ENCODE measurements around the gene TP53TG5. TPM values are rescaled to one million over a fixed set of nuclear protein-coding genes. Genes with fewer than 3 reads are reported as not detected.
A peak's percentile ranks its signal among the peaks of the same experiment; 100 is the strongest.

The TP53TG5 gene
- total and polyA plus RNA-seq, 2 experiments from 2014 or later: not detected

- TF ChIP-seq REST (IDR thresholded peaks at IDR 0.05; ENCODE audit: unreplicated experiment) (no peak), CREB1 (CRISPR knock-in tag; IDR thresholded peaks at IDR 0.05; ENCODE audit: low read depth) (no peak)
These were observed 19.1 kb downstream of the TP53TG5 start (continued) for GRCh38 chr20:45359069-45359405.

GRCh38 chr20:45358282-45359068 is 19.6 kb downstream of the TP53TG5 start:
- H2AFZ ChIP-seq: peak overlapping the region; percentile 90
- Mint-ChIP-seq H3K36me3 (ENCODE audit: low read depth) (no peaks in the 10 kb centered on the region), H3K27me3 (ENCODE audit: insufficient read depth, low read depth, poor library complexity) (peaks cover 3% of the 10 kb centered on the region), H3K4me3 (no peak overlapping the region), H3K27ac (no peak overlapping the region), H3K9me3 (no peaks in the 10 kb centered on the region), H3K4me1 (peaks cover 35% of the 10 kb centered on the region)
- DNase-seq (ENCODE audit: low spot score) (no peak), ATAC-seq (no peak)
- H3K27me3 ChIP-seq (ENCODE audit: insufficient read depth): no peaks in the 10 kb centered on the region
- no peaks in the 10 kb centered on the region for H3F3A ChIP-seq (replicated peaks; ENCODE audit: low read depth)
- no peaks in the 10 kb centered on the region for H3K36me3 ChIP-seq (ENCODE audit: insufficient read depth)
- no peak overlapping the region for H3K4me3 ChIP-seq
- H3K79me2 ChIP-seq (replicated peaks; ENCODE audit: insufficient read depth): peaks cover under 1% of the 10 kb centered on the region
- H3K27ac ChIP-seq (ENCODE audit: low read depth): no peak overlapping the region
- H4K20me1 ChIP-seq (replicated peaks; ENCODE audit: insufficient read depth): no peaks in the 10 kb centered on the region
- no peak overlapping the region for H3K4me2 ChIP-seq
- no peaks in the 10 kb centered on the region for H3K9me2 ChIP-seq (ENCODE audit: insufficient read depth)
- H3K4me1 ChIP-seq (ENCODE audit: insufficient read depth): peaks cover 11% of the 10 kb centered on the region
- TF ChIP-seq ETS1 (IDR thresholded peaks at IDR 0.05): no peak
- TF ChIP-seq JUNB (IDR thresholded peaks at IDR 0.05; ENCODE audit: unreplicated experiment): no peak
- no peak for TF ChIP-seq ZNF331 (CRISPR knock-in tag; IDR thresholded peaks at IDR 0.05; ENCODE audit: low read depth)
- TF ChIP-seq CREB1 (CRISPR knock-in tag; IDR thresholded peaks at IDR 0.05; ENCODE audit: low read depth): no peak
- no peak for TF ChIP-seq ZNF114 (CRISPR knock-in tag; IDR thresholded peaks at IDR 0.05)

DNA sequence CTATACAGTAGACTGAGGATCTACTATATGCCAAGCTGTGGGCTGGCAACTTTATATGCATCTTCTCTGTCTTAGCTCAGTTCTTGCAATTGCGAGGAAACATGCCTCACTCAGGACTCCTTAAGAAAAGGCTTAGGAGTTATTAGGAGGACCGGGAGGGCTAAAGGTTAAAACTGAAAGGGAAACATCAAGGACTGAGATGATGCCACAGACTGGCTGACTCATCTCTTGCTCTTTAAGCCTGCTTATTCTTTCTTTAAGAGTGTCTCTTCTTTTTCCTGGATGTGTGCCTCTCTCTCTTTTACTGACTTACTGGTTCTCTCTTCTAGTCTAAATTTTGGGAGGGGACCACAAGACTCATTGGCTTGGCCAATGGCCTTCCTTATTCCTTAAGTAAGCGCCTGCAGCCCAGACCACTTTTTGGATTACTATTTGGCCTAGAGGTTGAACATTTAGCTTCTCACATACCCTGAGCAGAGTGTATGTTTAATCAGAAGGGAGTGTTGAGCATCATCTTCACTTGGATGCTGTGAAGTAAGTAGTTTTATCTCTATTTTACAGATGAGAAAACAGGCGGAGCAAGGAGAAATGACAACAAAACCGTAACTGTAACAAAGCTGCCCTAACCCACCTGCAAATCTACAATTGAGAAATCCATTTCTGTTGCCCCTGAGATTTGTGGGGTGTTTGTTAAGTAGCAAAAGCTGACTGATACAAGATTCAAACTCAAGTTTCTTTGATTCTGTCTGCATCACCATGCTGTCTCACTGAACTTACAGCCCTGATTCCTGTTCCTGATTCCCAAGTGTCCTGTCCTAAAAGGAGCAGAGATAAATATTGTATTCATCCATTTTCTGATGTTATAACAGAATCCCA is 22.7 kb downstream of the TP53TG5 start:
- Histone ChIP-seq H3F3A (replicated peaks; ENCODE audit: low read depth) (no peaks in the 10 kb centered on the region), H2AFZ (no peak overlapping the region), H3K4me3 (no peak overlapping the region), H3K79me2 (replicated peaks; ENCODE audit: insufficient read depth) (no peaks in the 10 kb centered on the region), H3K4me1 (ENCODE audit: insufficient read depth) (peaks cover 11% of the 10 kb centered on the region), H3K9me2 (ENCODE audit: insufficient read depth) (no peaks in the 10 kb centered on the region), H3K27me3 (ENCODE audit: insufficient read depth) (no peaks in the 10 kb centered on the region), H3K36me3 (ENCODE audit: insufficient read depth) (no peaks in the 10 kb centered on the region), H4K20me1 (replicated peaks; ENCODE audit: insufficient read depth) (no peaks in the 10 kb centered on the region), H3K4me2 (no peak overlapping the region), H3K27ac (ENCODE audit: low read depth) (0 out of 2 replicates have a peak overlapping the region, but pooled peaks have one; percentile 9)
- ATAC-seq (no peak), DNase-seq (ENCODE audit: low spot score) (no peak)
- H3K27me3 Mint-ChIP-seq (ENCODE audit: insufficient read depth, low read depth, poor library complexity): no peaks in the 10 kb centered on the region
- no peak overlapping the region for H3K27ac Mint-ChIP-seq
- H3K36me3 Mint-ChIP-seq (ENCODE audit: low read depth): no peaks in the 10 kb centered on the region
- H3K9me3 Mint-ChIP-seq: no peaks in the 10 kb centered on the region
- peaks cover 33% of the 10 kb centered on the region for H3K4me1 Mint-ChIP-seq
- H3K4me3 Mint-ChIP-seq: no peak overlapping the region
- TF ChIP-seq NANOG (IDR thresholded peaks at IDR 0.05; ENCODE audit: borderline replicate concordance) (no peak), EZH2 (IDR thresholded peaks at IDR 0.05; ENCODE audit: low read depth, unreplicated experiment) (no peak), JUNB (IDR thresholded peaks at IDR 0.05; ENCODE audit: unreplicated experiment) (no peak), STAT1 (IDR thresholded peaks at IDR 0.05; ENCODE audit: unreplicated experiment) (no peak)

Data from GM23338 (cell line).